A673 (cell line): ENCODE results near the gene ZFP62. TPM values are rescaled to one million over a fixed set of nuclear protein-coding genes. Genes with fewer than 3 reads are reported as not detected.

Experiments used
- BruUV-seq: library from RNA; stranded (reverse); fragments of 400-500 nt; replicated peaks from 2 replicates; lab custom pipeline; 2021; lab: Mats Ljungman, UMichigan
- CTCF ChIA-PET: fragments of 300-600 bp; sonication (Branson Sonifier 250); formaldehyde crosslinking; loops from one replicate; lab custom pipeline; 2022; ENCODE audit warnings: antibody characterized with exemption; lab: Charles Lee
- POLR2A ChIA-PET: fragments of 300-600 bp; sonication (Branson Sonifier 250); formaldehyde crosslinking; loops from one replicate; lab custom pipeline; 2022; ENCODE audit warnings: antibody characterized with exemption; ENCODE audit not compliant: low non-redundant PET; lab: Charles Lee
- DNase-seq: peaks from one replicate; pipeline ENCODE4 v3.0.0-alpha.2; 2015; ENCODE audit warnings: low spot score
- H3K27ac ChIP-seq: fragments of 200-600 bp; sonication (generic); 2 replicates; pipeline ENCODE4 v1.5.1; 2016; ENCODE audit warnings: mixed run types, low read depth, mild to moderate bottlenecking, mixed read lengths, antibody characterized with exemption, low read length; ENCODE audit not compliant: poor library complexity, severe bottlenecking
- H3K27me3 ChIP-seq: fragments of 200-600 bp; sonication (generic); replicated peaks from 2 replicates; pipeline ENCODE4 v1.6.1; 2017; ENCODE audit warnings: mixed run types, low read depth, mild to moderate bottlenecking, mixed read lengths, antibody characterized with exemption, low read length; ENCODE audit not compliant: insufficient read depth, poor library complexity
- H3K36me3 ChIP-seq: fragments of 200-600 bp; sonication (generic); 2 replicates; pipeline ENCODE4 v1.6.1; 2016; ENCODE audit warnings: mixed run types, mild to moderate bottlenecking, mixed read lengths, antibody characterized with exemption, low read length; ENCODE audit not compliant: insufficient read depth, poor library complexity, severe bottlenecking
- H3K4me1 ChIP-seq: fragments of 200-600 bp; sonication (generic); 2 replicates; pipeline ENCODE4 v1.6.1; 2017; ENCODE audit warnings: mixed run types, mild to moderate bottlenecking, mixed read lengths, antibody characterized with exemption, low read length; ENCODE audit not compliant: insufficient read depth, poor library complexity, severe bottlenecking
- H3K4me3 ChIP-seq: fragments of 200-600 bp; sonication (generic); 2 replicates; pipeline ENCODE4 v1.5.1; 2016; ENCODE audit warnings: low read depth, mixed run types, mild to moderate bottlenecking, mixed read lengths, low read length; ENCODE audit not compliant: poor library complexity, severe bottlenecking
- H3K9me3 ChIP-seq: fragments of 200-600 bp; sonication (generic); 2 replicates; pipeline ENCODE4 v1.6.1; 2016; ENCODE audit warnings: mixed run types, low read depth, mild to moderate bottlenecking, mixed read lengths, antibody characterized with exemption, low read length; ENCODE audit not compliant: poor library complexity, severe bottlenecking
- CTCF ChIP-seq: fragments of 300-800, 200-600 bp; sonication (generic); conservative IDR thresholded peaks from 2 replicates; pipeline ENCODE4 v1.5.1; 2017; ENCODE audit warnings: low read depth, mild to moderate bottlenecking, antibody characterized with exemption, low read length, moderate library complexity, mixed read lengths
- EZH2 ChIP-seq: fragments of 200-600 bp; sonication (generic); IDR thresholded peaks from 2 replicates; pipeline ENCODE4 v1.6.1; 2017; ENCODE audit warnings: borderline replicate concordance, low read depth, mild to moderate bottlenecking, mixed read lengths, antibody characterized with exemption, low read length; ENCODE audit not compliant: poor library complexity, severe bottlenecking
- intact Hi-C: fragments of 100-400 bp; cut with micrococcal nuclease; formaldehyde crosslinking; loops from one replicate; pipeline ENCODE4 v1.10.0; 2022; ENCODE audit not compliant: unreplicated experiment
- total RNA-seq: library from RNA; stranded (reverse); gene quantifications from 2 replicates; pipeline ENCODE4 v1.2.3, GENCODE V29; 2021

Gene ZFP62
- total RNA-seq, 1 experiment from 2014 or later: 28.7 TPM

GRCh38 chr5:180804129-180804618 is 56.9 kb downstream of the ZFP62 start:
- POLR2A ChIA-PET: no interaction called here
- intact Hi-C loops: no loop called here
- H3K9me3 ChIP-seq: no peaks in the 10 kb centered on the region
- DNase-seq: no peak
- BruUV-seq: no TSS peak
- no peaks in the 10 kb centered on the region for H3K36me3 ChIP-seq
- CTCF ChIA-PET: no interaction called here
- no peak overlapping the region for H3K4me3 ChIP-seq
- TF ChIP-seq EZH2 (no peak), CTCF (no peak)
- H3K27me3 ChIP-seq: no peaks in the 10 kb centered on the region
- peaks cover 23% of the 10 kb centered on the region for H3K4me1 ChIP-seq
- H3K27ac ChIP-seq: peak overlapping the region; percentile 54

- ChIA-PET POLR2A (no interaction called here), CTCF (no interaction called here)
- DNase-seq: peak; percentile 21
- TF ChIP-seq EZH2 (no peak), CTCF (no peak)
- intact Hi-C loops: no loop called here
- H3K27me3 ChIP-seq: no peaks in the 10 kb centered on the region
- H3K9me3 ChIP-seq: no peaks in the 10 kb centered on the region
- H3K27ac ChIP-seq: peak overlapping the region; percentile 72
- BruUV-seq: no TSS peak
- peaks cover 23% of the 10 kb centered on the region for H3K4me1 ChIP-seq
- peak overlapping the region; percentile 89 for H3K4me3 ChIP-seq
- H3K36me3 ChIP-seq: no peaks in the 10 kb centered on the region
Measured at GRCh38 chr5:180803181-180804128, 57.6 kb downstream of the ZFP62 start.

GRCh38 chr5:180802325-180803180 is 58.5 kb downstream of the ZFP62 start, which contains the start of gene MGAT1:
Gene MGAT1, minus strand, starts transcription at chr5:180802806. Its CDS starts 9,835 bp downstream, at chr5:180792971.
- POLR2A ChIA-PET: interaction anchor here (0.6 kb wide), 2 partner anchors 8 to 9 kb away, joined by 3 to 7 read pairs; no protein-coding TSS in a partner anchor

More at GRCh38 chr5:180802325-180803180, 58.5 kb downstream of the ZFP62 start, which contains the start of gene MGAT1:
- Histone ChIP-seq H3K4me3 (peak within 1 kb of the TSS; percentile 89), H3K9me3 (no peaks in the 10 kb centered on the region), H3K36me3 (no peaks in the 10 kb centered on the region), H3K27ac (peak within 1 kb of the TSS; percentile 88), H3K4me1 (peaks cover 23% of the 10 kb centered on the region), H3K27me3 (no peaks in the 10 kb centered on the region)
- no TSS peak for BruUV-seq
- intact Hi-C loops: no loop called here
- DNase-seq: peak; percentile 81
- CTCF ChIA-PET: no interaction called here
- TF ChIP-seq EZH2 (no peak), CTCF (no peak)
